K562 (cell line): ENCODE results near the gene RETREG2. TPM values are rescaled to one million over a fixed set of nuclear protein-coding genes. Genes with fewer than 3 reads are reported as not detected.

Source experiments
- CCAR2 ChIP-seq: fragments of 200-400 bp; formaldehyde crosslinking; IDR thresholded peaks from 2 replicates; pipeline ENCODE4 v1.6.1; 2017; ENCODE audit warnings: mild to moderate bottlenecking, low read depth, low read length
- CHD2 ChIP-seq: IDR thresholded peaks from 2 replicates; pipeline ENCODE4 v1.6.1; 2011; ENCODE audit warnings: low read depth, low read length
- CTCFL ChIP-seq: IDR thresholded peaks from 2 replicates; pipeline ENCODE4 v1.6.1; 2011; ENCODE audit warnings: borderline replicate concordance, low read depth, mild to moderate bottlenecking, moderate library complexity, low read length; ENCODE audit not compliant: insufficient read depth, poor library complexity, severe bottlenecking
- DMBX1 ChIP-seq: fragments of 250-450 bp; sonication (Bioruptor Pico); IDR thresholded peaks from 2 replicates; pipeline ENCODE4 v1.8.0; 2022; ENCODE audit warnings: inconsistent platforms, mild to moderate bottlenecking, moderate library complexity, borderline replicate concordance
- E2F3 ChIP-seq: fragments of 250-450 bp; sonication (Bioruptor Pico); IDR thresholded peaks from 2 replicates; pipeline ENCODE4 v1.4.0; 2020; ENCODE audit warnings: mild to moderate bottlenecking
- E2F4 ChIP-seq: sonication (generic); formaldehyde crosslinking; IDR thresholded peaks from 2 replicates; pipeline ENCODE4 v1.8.0; 2022; ENCODE audit warnings: mild to moderate bottlenecking, low read depth, missing genetic modification reagents
- MYBL2 ChIP-seq, 2 experiments: fragments of 450-650 bp in 1 of 2; sonication (generic) in 1 of 2; formaldehyde crosslinking in 1 of 2; IDR thresholded peaks; 2 replicates each; pipeline versions ENCODE4 v1.6.1 to v1.8.1; 2017 to 2022; ENCODE audit warnings: borderline replicate concordance in 1 of 2, inconsistent platforms in 1 of 2, low read depth in 1 of 2, mild to moderate bottlenecking in 1 of 2, missing genetic modification reagents in 1 of 2, moderate library complexity in 1 of 2
- NCOA4 ChIP-seq: fragments of 450-650 bp; IDR thresholded peaks from 2 replicates; pipeline ENCODE4 v1.6.1; 2018; ENCODE audit warnings: mild to moderate bottlenecking; ENCODE audit not compliant: partially characterized antibody
- NR4A1 ChIP-seq, 2 experiments: fragments of 250-450 bp in 1 of 2; fragments of 450-650 bp in 1 of 2; sonication (Bioruptor Pico) in 1 of 2; IDR thresholded peaks; 2 replicates each; pipeline versions ENCODE4 v1.4.0 to v1.6.1; 2016 to 2020; ENCODE audit warnings: mild to moderate bottlenecking in 2 of 2, missing compliant biosample characterization in 1 of 2, missing genetic modification characterization in 1 of 2, moderate library complexity in 1 of 2
- PCBP2 ChIP-seq: fragments of 200-400 bp; formaldehyde crosslinking; IDR thresholded peaks from 2 replicates; pipeline ENCODE4 v1.6.1; 2018; ENCODE audit warnings: low read length, low read depth, mild to moderate bottlenecking, moderate library complexity; ENCODE audit not compliant: poor library complexity, severe bottlenecking
- POLR2A ChIP-seq: fragments of 450-650 bp; conservative IDR thresholded peaks from 2 replicates; pipeline ENCODE4 v1.6.1; 2016
- PRDM10 ChIP-seq: fragments of 450-650 bp; IDR thresholded peaks from 2 replicates; pipeline ENCODE4 v1.6.1; 2018; ENCODE audit not compliant: partially characterized antibody
- PURB ChIP-seq: sonication (generic); formaldehyde crosslinking; IDR thresholded peaks from 2 replicates; pipeline ENCODE4 v1.9.0; 2021; ENCODE audit warnings: low read depth, mild to moderate bottlenecking, missing genetic modification reagents
- SMAD4 ChIP-seq: fragments of 250-450 bp; sonication (Bioruptor Pico); conservative IDR thresholded peaks from 2 replicates; pipeline ENCODE4 v1.8.0; 2021; ENCODE audit warnings: inconsistent platforms, mild to moderate bottlenecking, moderate library complexity
- SMARCB1 ChIP-seq: IDR thresholded peaks from 2 replicates; pipeline ENCODE4 v1.6.1; 2011; ENCODE audit warnings: improper control_type of control experiment, low read depth; ENCODE audit not compliant: insufficient read length
- SUPT5H ChIP-seq: fragments of 450-650 bp; IDR thresholded peaks from 2 replicates; pipeline ENCODE4 v1.6.1; 2016
- U2AF1 ChIP-seq: fragments of 200-400 bp; formaldehyde crosslinking; optimal IDR thresholded peaks from 2 replicates; pipeline ENCODE3; 2017; ENCODE audit warnings: mild to moderate bottlenecking, low read depth, low read length, moderate library complexity
- ZNF282 ChIP-seq: sonication (generic); formaldehyde crosslinking; IDR thresholded peaks from 2 replicates; pipeline ENCODE4 v1.8.1; 2023; ENCODE audit warnings: missing genetic modification reagents
- polyA plus RNA-seq, 8 experiments: library from polyadenylated mRNA; depleted of rRNA in 4 of 8; stranded (reverse) in 5 of 8; unstranded in 3 of 8; fragments of >200 nt; fragmentation: Nextera tagmentation in 2 of 8; fragmentation: Illumina TruSeq in 1 of 8; extraction: Ambion mirVana in 2 of 8; extraction: Trizol in 1 of 8; gene quantifications; 2 replicates each; pipeline versions ENCODE4 v1.2.1 to v1.2.3, GENCODE V29; 2011 to 2014; ENCODE audit warnings: inconsistent platforms in 1 of 8, missing spikeins in 1 of 8
- total RNA-seq, 7 experiments: library from RNA; depleted of rRNA in 6 of 7; stranded (reverse); fragments of >200 nt in 6 of 7; fragmentation: Illumina TruSeq in 2 of 7; extraction: Trizol in 2 of 7; gene quantifications; 2 replicates each; pipeline versions ENCODE4 v1.2.1 to v1.2.3, GENCODE V29; 2011 to 2021; ENCODE audit warnings: low replicate concordance in 1 of 7

The RETREG2 gene
- total and polyA plus RNA-seq, 9 of the 15 experiments (the other 6 are each of a cell fraction or from before 2014, with no cell fraction given), result 4.9 to 40.1 (median 19.2) TPM

GRCh38 chr2:219176818-219177551 lies 1.1 kb upstream of the RETREG2 start, which contains the start of gene CNPPD1 (continued):
- TF ChIP-seq PRDM10, result peak; percentile 4
- peak; percentile 92; the same call in 1 of the 2 replicates for TF ChIP-seq ZNF282 (CRISPR knock-in tag)
- no peak for TF ChIP-seq CHD2
- no peak for TF ChIP-seq PURB (CRISPR knock-in tag)
- no peak for TF ChIP-seq CTCFL
- no peak for TF ChIP-seq SMARCB1
- TF ChIP-seq CCAR2, result no peak
- peak; percentile 80 for TF ChIP-seq E2F3 (CRISPR knock-in tag)
- peak; percentile 76 for TF ChIP-seq POLR2A
- no peak for TF ChIP-seq NR4A1 (CRISPR knock-in tag; IDR thresholded peaks at IDR 0.05)
- TF ChIP-seq NR4A1 (tag; IDR thresholded peaks at IDR 0.05), result peak; percentile 51; the same call in 1 of the 2 replicates
- no peak for TF ChIP-seq PCBP2
- peak; percentile 72 for TF ChIP-seq SMAD4 (CRISPR knock-in tag)
- peak; percentile 35 for TF ChIP-seq U2AF1
- peak; percentile 71; the same call in 1 of the 2 replicates for TF ChIP-seq DMBX1 (CRISPR knock-in tag)
- no peak for TF ChIP-seq MYBL2 (IDR thresholded peaks at IDR 0.05; ENCODE audit: low read depth)
- no peak for TF ChIP-seq MYBL2 (CRISPR knock-in tag; IDR thresholded peaks at IDR 0.05; ENCODE audit: borderline replicate concordance)
- TF ChIP-seq E2F4 (CRISPR knock-in tag), result 0 out of 2 replicates have a peak, but pooled peaks have one; percentile 61
- TF ChIP-seq NCOA4, result no peak
- peak; percentile 75 for TF ChIP-seq SUPT5H
